ENCODE results near the gene NCBP3.

GRCh38 chr17:3796822-3797170, 49.2 kb downstream of the NCBP3 start:
- TF ChIP-seq POLR2AphosphoS5 (IDR thresholded peaks at IDR 0.05), result no peak
- TF ChIP-seq POLR2A (IDR thresholded peaks at IDR 0.05), result no peak
